HG02973 (cell line): ENCODE data around the gene ZBTB26.
A peak's percentile ranks its signal among the peaks of the same experiment; 100 is the strongest.

ENCODE experiments used
- ATAC-seq: cut with Tn5 transposase; IDR thresholded peaks from one replicate; pipeline ENCODE4 v1.9.1; 2021; ENCODE audit warnings: moderate library complexity; ENCODE audit not compliant: unreplicated experiment

The ZBTB26 gene, protein sequence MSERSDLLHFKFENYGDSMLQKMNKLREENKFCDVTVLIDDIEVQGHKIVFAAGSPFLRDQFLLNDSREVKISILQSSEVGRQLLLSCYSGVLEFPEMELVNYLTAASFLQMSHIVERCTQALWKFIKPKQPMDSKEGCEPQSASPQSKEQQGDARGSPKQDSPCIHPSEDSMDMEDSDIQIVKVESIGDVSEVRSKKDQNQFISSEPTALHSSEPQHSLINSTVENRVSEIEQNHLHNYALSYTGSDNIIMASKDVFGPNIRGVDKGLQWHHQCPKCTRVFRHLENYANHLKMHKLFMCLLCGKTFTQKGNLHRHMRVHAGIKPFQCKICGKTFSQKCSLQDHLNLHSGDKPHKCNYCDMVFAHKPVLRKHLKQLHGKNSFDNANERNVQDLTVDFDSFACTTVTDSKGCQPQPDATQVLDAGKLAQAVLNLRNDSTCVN

DNA sequence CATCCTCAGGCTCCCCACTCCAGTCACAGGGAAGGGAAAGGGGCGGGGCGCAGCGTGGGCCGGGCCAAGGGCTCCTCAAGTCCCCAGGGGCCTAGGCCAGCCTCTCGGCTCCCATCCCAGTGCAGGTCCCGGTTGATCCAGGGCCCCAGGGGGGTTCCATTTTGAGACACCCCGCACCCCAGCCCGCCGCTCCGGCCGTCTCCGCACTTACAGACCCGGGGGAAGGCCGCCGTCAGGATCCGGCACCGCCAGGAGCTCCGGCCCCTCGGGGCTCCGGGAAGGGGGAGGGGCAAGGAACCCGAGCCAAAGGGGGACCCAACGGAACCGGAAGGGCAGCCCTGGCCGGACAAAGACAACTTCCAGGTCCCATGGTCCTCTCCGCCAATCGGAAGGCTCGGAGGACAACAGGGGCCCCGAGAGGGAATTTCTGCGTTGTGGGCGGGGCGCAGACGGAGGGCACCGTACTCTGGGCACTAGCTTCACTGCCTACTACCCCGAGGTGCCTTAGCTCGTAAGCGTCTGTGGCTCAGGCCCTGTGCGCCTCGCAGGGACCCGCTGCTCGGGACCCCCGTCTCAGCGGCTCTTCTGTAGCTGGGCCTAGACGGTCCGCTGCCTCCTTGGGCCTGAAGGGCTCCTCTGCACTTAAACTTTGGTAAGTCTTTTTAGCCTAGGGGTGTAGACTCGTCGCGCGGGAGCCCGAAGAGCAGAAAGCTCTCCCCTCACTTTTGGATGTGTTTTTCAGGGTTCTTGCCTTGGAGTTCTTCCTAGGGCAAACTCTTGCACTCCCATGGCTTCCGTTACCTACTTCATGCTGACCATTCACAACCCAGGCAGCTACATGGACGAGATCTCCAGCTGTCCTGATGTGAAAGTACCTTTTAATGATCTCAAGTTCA is at the start of gene ZBTB26:
ZBTB26 (minus strand) TSS at position 287 of the 896 bp plus-strand sequence. CDS start 11,578 bp downstream, outside the sequence.
- peak; percentile 94 for ATAC-seq

DNA sequence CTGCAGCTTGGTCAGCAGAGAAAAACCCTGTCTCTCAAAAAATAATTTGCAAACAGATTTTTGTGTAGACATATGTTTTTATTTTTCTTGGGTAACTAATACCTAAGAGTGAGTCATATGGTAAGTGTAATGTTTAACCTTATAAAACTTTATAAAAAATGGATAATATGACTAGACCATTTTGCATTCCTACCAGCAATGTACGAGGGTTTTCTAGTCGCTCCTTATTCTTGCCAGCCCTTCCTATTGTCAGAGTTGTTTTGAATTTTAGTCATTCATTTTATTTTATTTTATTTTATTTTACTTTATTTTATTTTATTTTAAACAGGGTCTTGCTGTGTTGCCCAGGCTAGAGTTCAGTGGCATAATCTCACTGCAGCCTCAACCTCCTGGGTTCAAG is 47.3 kb upstream of the ZBTB26 start:
- no peak for ATAC-seq

DNA sequence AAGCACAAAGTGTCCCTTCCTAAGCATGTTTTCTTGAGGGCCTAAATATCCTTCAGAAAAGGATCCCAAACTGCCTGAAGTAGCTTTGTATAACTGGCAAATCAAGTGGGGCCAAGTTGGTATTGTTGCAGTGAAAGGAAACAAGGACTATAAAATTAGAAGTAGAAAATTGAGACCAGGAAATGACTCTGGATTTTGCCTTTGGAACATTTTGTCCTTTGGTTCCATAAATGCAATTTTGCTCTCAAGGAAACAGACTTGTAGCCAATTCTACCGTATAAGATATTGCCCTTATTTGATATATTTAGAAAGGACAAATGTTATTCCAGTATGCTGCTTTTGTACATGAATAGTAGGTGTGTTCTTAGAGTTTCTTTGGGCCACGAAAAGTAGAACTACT is 43.9 kb upstream of the ZBTB26 start:
- no peak for ATAC-seq

GRCh38 chr9:122961139-122961538 is 29.8 kb upstream of the ZBTB26 start:
- no peak for ATAC-seq

DNA sequence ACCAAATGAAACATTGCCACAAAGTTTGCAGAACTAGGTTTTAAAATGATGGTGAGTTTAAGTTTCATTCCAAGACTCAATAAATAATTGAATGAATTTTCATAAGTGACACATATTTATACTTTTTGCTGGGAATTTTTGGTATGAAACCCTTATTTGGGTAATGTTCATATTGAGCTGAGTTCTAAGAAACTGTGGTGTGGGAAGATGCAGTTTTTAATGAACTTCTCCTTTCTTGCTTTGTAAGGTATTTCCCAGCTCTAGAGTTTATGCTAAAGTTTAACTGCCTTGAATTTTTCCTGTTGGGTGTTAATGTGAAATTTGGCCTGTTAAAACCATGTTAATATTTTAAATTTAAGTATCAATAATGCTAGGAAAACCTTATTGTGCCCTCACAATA is 24.6 kb upstream of the ZBTB26 start:
- no peak for ATAC-seq

DNA sequence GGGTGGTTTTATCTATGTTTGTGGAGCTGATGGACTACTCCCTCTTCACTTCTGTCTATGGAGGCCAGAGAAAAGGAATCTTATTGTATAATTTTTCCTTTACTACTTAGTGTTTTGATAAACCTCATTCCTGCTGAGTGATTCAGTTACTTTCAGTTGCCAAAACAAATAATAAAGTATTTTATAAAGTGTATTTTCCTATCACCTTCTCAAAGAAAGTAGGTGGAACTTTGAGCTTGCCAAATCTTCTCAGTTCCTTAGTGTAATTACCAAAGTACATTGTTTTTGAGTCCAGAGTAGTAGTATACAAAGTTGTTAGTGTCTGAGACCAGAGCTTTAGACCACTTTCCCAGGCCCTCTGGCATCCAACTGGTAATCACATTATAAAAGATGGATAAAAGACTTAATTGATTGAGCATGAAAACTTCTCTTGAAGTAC is 23.0 kb upstream of the ZBTB26 start:
- ATAC-seq: no peak

DNA sequence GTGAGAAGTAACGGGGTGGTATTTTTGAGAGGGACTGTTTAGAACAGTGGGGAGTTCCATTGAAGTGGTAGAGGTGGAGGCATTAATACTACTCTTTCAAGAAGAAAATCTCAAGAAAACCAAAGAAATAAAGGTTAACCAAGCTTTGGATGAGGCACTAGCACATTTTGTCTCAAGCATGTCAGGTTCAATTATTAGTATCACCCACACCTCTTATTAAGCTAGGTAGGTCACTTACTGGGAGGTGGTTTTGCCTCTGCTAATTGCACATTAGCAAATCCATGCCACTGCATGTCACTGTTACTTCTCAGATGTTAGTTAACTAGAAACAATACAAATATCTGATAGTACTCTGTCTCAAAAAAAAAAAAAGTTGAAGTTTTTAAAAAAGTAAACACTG is 19.7 kb upstream of the ZBTB26 start:
- ATAC-seq: no peak

DNA sequence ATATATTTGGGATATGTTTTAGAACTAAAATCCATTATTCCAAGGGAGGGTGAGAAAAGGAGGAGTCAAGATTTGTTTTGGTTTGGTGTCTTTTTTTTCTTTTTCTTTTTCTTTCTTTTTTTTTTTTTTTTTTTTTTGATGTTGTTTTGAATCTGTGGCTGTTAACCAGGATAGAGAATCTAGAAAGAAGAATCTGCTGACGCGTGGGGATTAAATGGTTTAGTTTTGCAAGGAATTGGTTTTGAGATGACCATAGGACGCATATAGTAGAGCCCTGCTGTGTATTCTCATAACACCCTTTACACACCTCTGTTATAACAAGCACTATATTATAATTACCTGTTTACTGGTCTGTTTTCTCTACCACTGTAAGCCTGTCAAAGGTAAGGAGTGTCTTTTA is 19.0 kb upstream of the ZBTB26 start:
- ATAC-seq: no peak

DNA sequence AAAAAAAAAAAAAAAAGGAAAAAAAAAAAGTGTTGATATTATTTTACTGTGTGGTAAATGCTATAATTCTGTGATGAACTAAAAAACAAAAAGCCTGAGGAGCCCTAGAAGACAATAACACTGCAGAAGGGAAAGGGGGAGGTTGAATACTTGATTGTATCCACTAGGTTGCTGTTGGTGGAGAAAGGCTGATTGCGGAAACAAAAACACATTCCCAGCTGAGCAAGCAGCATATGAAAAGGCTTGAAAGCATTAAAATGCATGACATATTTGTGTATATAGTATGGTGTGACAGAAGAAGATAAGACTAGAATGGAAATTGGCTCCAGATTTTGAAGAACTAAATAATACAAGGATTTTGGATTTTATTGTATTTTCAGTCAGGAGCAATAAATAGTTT is 18.4 kb upstream of the ZBTB26 start:
- ATAC-seq: no peak

DNA sequence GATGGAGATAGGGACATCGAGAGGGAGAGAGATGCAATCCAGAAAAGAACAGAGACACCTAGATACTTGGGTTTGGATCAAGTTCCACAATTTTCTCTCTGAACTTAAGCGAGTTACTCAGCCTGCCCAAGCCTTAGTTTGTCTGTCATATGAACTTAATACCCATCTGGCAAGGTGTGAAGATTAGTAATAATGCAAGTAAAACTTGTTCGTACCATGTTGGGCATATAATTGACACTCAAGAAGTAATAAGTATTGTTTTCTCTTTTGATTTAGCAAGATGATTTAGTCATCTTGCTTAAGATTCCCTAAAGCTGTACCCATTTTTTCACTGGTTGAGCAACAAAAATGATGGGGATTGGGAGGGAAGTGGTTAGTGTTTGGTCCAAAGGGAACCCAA is 17.0 kb upstream of the ZBTB26 start:
- no peak for ATAC-seq

DNA sequence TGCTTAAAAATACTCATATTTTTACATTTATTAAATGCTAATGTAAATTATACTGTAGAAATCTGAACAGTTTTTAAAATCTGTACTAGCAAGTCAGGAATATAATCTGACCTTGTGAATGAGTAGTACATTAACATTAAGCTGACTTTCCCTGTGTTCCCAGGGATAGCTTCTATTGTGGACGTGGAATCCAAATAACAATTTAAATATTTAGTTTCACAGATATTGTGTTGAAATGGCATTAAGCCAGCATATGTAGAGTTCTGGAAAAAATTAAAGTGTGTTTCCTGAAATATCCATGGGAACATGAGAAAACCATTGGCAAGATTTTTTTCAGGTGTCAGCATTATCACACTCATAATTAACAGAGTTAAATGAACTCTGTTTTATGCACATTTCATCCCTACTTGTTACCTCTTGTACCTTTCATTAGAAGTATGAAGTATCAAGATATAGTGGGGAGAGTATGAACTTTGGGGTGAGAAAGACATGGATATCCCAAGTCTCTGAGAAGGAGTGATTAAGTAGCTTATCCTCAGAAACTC is 15.2 kb upstream of the ZBTB26 start:
- ATAC-seq: no peak

DNA sequence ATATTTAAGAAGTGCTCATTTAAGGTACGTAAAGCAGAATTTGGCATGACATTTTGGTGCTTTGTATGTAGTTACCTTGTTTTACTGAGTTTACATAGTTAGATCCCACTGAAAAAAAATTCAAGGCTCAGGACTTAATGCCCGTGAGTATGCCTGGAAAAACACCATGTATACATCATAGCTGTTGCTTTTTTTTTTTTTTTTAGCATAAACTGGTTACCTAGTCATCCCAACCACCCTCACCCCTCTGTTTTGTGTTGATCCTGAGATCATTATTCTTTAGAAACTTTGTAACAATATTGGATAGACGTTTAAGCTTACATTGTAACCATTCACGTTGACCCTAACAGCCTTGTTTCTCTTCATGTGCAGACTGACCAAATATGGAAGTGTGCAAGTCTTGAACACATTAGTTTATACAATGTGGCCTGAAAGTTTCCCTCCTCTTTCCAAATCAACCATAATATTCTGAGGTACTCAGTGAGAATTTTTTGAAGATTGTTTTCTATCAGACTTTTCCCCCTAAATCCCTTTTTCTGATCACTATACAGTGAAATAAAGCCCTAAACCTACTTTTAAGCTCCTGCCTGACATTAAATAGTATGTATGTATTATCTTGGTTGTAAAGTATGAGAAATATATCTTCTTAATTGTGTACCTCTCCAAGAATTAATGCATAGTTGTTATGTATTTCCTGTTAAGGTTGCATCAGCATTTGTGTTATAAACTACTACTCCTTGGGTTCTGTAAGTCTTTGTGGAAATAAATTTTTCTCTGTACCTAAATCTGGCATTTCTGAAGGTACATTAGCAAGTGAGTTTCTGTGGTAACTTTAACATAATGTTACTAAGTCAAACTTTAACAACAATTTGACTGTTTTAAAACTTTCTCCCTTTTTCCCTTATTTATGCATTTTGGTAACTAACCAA is 13.9 kb upstream of the ZBTB26 start:
- no peak for ATAC-seq

DNA sequence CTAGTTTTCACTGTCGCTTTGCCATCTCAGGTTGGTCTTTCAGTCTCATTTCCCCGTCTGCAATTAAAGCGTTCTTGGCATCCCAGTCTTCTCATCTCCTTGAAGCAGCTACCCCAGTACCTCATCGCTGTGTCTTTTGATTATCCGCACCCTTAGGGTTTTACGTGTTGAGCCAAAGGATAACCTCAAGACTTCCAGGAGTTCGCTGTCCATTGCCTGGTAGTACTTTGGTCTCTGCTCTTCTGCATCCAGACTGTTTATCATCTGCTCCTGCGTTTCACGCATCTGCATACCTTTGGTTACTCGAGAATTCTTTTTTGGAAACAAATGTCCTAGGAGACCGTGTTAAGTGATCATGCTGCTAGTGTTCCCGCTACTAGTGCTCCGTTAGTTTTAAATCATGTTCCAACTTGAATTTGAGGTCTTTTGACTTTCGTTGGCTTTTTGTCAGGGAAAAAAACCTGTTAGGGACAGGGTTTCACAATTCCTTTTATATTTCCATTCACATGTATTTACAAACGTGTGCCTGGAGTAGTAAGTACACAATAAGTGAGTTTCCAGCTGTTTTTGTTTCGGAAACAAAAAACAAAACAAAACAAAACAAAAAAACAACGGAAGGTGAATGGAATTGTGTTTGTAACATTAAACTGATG is 10.4 kb upstream of the ZBTB26 start:
- no peak for ATAC-seq

- peak; percentile 96 for ATAC-seq
These were observed 9.7 kb upstream of the ZBTB26 start, which contains the start of gene RABGAP1 for GRCh38 chr9:122940749-122941581. RABGAP1 (plus strand) TSS chr9:122941020; CDS start chr9:122957060, 16,040 bp downstream.

GRCh38 chr9:122940454-122940748 is 9.1 kb upstream of the ZBTB26 start:
- ATAC-seq: no peak

GRCh38 chr9:122939601-122940000 is 8.3 kb upstream of the ZBTB26 start:
- ATAC-seq: no peak

GRCh38 chr9:122936883-122937282 is 5.6 kb upstream of the ZBTB26 start:
- ATAC-seq: no peak

DNA sequence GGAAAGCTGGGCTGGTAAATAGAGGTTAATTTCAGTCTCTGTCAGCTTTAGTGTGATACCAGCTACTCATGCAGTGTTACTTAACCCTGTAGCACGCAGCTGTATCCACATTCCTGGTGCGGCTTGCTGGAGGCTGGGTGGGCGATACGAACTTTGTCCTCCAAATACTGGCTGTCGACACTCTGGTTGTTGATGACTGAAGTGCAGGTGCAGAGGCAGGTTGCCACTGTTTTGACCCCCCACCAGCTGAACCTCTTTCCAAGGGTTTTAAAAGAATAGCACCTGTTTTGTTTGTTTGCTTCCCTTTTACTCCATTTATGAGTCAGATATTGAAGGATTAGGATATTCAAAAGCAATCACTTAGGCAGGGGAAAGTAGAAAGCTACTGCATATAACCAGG is 5.2 kb upstream of the ZBTB26 start:
- ATAC-seq: no peak

GRCh38 chr9:122930541-122931225 is 629 bp downstream of the ZBTB26 start:
- ATAC-seq: no peak
